ENCODE results near the gene MCIDAS. TPM values are rescaled to one million over a fixed set of nuclear protein-coding genes. Genes with fewer than 3 reads are reported as not detected.

The MCIDAS gene
- total and polyA plus RNA-seq, 2 of the 4 experiments (the other 2 are of a cell fraction): not detected

DNA sequence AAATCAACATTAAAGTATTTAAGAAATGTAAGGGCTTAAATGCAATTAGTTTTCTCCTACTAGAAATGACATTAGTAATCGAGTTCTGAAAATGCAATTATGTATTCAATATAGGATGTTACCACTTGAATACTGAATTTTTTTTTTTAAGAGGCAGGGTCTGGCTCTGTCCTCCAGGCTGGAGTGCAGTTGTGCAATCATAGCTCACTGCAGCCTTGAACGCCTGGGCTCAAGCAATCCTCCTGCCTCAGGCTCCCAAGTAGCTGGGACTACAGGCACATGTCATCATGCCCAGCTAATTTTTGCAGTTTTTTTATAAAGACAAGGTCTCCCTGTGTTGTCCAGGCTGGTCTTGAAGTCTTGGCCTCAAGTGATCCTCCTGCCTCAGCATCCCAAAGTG is 55.6 kb downstream of the MCIDAS start:
- Histone ChIP-seq H2AK5ac (ENCODE audit: low read depth, low read length) (no peak overlapping the region), H2BK15ac (ENCODE audit: low read depth, low read length) (no peak overlapping the region), H4K8ac (ENCODE audit: low read depth in 2 of 2, low read length in 2 of 2) (no peak overlapping the region), H3K36me3 (ENCODE audit: control insufficient read depth, insufficient read depth, low read length) (peaks cover 1% of the 10 kb centered on the region), H2AFZ (replicated peaks; ENCODE audit: low read length, poor library complexity) (no peak overlapping the region), H3K4me3 (ENCODE audit: insufficient read depth, low read depth, low read length) (no peak overlapping the region), H3K14ac (replicated peaks; ENCODE audit: low read depth, low read length) (no peak overlapping the region), H4K20me1 (ENCODE audit: insufficient read depth, low read length) (peaks cover 20% of the 10 kb centered on the region; the same call in 1 of the 2 replicates), H3K9ac (ENCODE audit: low read depth, low read length) (no peak overlapping the region), H4K91ac (ENCODE audit: insufficient read depth, low read depth, low read length) (no peak overlapping the region), H3K18ac (ENCODE audit: low read depth, low read length) (no peak overlapping the region), H3K4me2 (ENCODE audit: low read depth, low read length) (no peak overlapping the region), H3K9me3 (ENCODE audit: control insufficient read depth, insufficient read depth, low read length) (peaks cover under 1% of the 10 kb centered on the region; the same call in 1 of the 2 replicates), H3K79me1 (ENCODE audit: low read depth in 1 of 2, low read length in 2 of 2) (peaks cover 2 to 7% of the 10 kb centered on the region in 2 experiments; a peak in 2 of 4 replicates), H4K5ac (ENCODE audit: low read depth, low read length) (no peak overlapping the region), H3K4me1 (ENCODE audit: control insufficient read depth, insufficient read depth, low read length) (peaks cover 6% of the 10 kb centered on the region), H3K27ac (ENCODE audit: insufficient read depth, low read length) (no peak overlapping the region), H3K9me1 (ENCODE audit: insufficient read depth, low read length) (no peaks in the 10 kb centered on the region), H2BK120ac (ENCODE audit: low read depth, low read length) (no peak overlapping the region), H3K23ac (ENCODE audit: low read depth, low read length) (no peak overlapping the region), H3K4ac (ENCODE audit: low read depth, low read length) (no peak overlapping the region), H2BK20ac (ENCODE audit: low read depth, low read length) (no peak overlapping the region), H2AK9ac (replicated peaks; ENCODE audit: low read depth, low read length, poor library complexity) (no peak overlapping the region), H2BK5ac (ENCODE audit: low read depth, low read length, poor library complexity, severe bottlenecking) (no peak overlapping the region), H3K27me3 (ENCODE audit: control insufficient read depth, insufficient read depth, low read length) (peaks cover 21% of the 10 kb centered on the region), H3K56ac (ENCODE audit: extremely low read depth, insufficient read depth, low read length) (no peak overlapping the region)
- in situ Hi-C loops (cut with MboI; ENCODE audit: low sequenced_read_pairs): loop anchor here (25.0 kb wide), 1 partner anchor 434 kb away; no protein-coding TSS in a partner anchor
- dilution Hi-C loops (cut with HindIII; ENCODE audit: low sequenced_read_pairs, unreplicated experiment): no loop called here
- ChIA-PET CTCF (interaction anchor here (1.4 to 1.5 kb wide), 2 partner anchors 10 to 12 kb away, joined by 3 to 4 read pairs; partner anchors contain the start of gene GPX8), POLR2A (ENCODE audit: unreplicated experiment) (no interaction called here)
- ATAC-seq (ENCODE audit: low read depth): no peak
- WGBS, 2 experiments (ENCODE audit: extremely low coverage in 2 of 2, insufficient read length in 1 of 2): no CpG with 5 or more reads among the region's 2 CpGs
- TF ChIP-seq MAFK (IDR thresholded peaks at IDR 0.05; ENCODE audit: low read depth, low read length): no peak
- TF ChIP-seq NFE2L2 (IDR thresholded peaks at IDR 0.05; ENCODE audit: low read depth, low read length): no peak
- no peak for TF ChIP-seq RFX5 (IDR thresholded peaks at IDR 0.05; ENCODE audit: low read depth, low read length)
- TF ChIP-seq, protein P1, sequence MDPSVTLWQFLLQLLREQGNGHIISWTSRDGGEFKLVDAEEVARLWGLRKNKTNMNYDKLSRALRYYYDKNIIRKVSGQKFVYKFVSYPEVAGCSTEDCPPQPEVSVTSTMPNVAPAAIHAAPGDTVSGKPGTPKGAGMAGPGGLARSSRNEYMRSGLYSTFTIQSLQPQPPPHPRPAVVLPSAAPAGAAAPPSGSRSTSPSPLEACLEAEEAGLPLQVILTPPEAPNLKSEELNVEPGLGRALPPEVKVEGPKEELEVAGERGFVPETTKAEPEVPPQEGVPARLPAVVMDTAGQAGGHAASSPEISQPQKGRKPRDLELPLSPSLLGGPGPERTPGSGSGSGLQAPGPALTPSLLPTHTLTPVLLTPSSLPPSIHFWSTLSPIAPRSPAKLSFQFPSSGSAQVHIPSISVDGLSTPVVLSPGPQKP (IDR thresholded peaks at IDR 0.05; ENCODE audit: borderline replicate concordance, low read depth, low read length): no peak
- no peak for TF ChIP-seq POLR2A (IDR thresholded peaks at IDR 0.05; ENCODE audit: low read depth, low read length)
- peak; percentile 30 for TF ChIP-seq CEBPB (IDR thresholded peaks at IDR 0.05; ENCODE audit: low read depth, low read length)
- TF ChIP-seq CHD1 (IDR thresholded peaks at IDR 0.05; ENCODE audit: low read depth, low read length): no peak
- TF ChIP-seq RAD21 (IDR thresholded peaks at IDR 0.05; ENCODE audit: low read length): no peak
- intact Hi-C loops (cut with micrococcal nuclease): loop anchor here (5.0 kb wide), 4 partner anchors 86 to 766 kb away; partner anchors contain the start of genes DHX29 and MTREX
- no peak for DNase-seq
- no TSS peak for BruUV-seq (replicated peaks)

Small RNA genes lying within 50 kb of the gene (microRNA-seq; reads per million reads assigned to microRNA genes)
- gene MIR449A (ENCODE audit: insufficient read depth in 1 of 2, insufficient read length in 1 of 2, unreplicated experiment in 1 of 2): 0 to 8.0 reads per million in 2 experiments
- gene MIR449B (ENCODE audit: insufficient read depth in 1 of 2, insufficient read length in 1 of 2, unreplicated experiment in 1 of 2): 0 reads per million in 2 experiments
- 0.73 to 1.0 reads per million in 2 experiments for gene MIR449C (ENCODE audit: insufficient read depth in 1 of 2, insufficient read length in 1 of 2, unreplicated experiment in 1 of 2)

Small RNA genes lying within 50 kb of the gene (small RNA-seq; reads per million reads assigned to genes)
- gene MIR449A (0 to 8.7 (median 7.0) reads per million in 5 experiments), gene MIR449B (0 reads per million in 5 experiments), gene MIR449C (0 to 3.5 (median 0.15) reads per million in 5 experiments)

Other genes starting within 250 kb of the MCIDAS start
- 8.9 and 10.2 TPM in 2 replicates for gene ESM1, start 241.7 kb downstream of the MCIDAS start, total RNA-seq (2012; rRNA removed)
- 5.6 and 7.1 TPM in 2 replicates for gene ESM1, start 241.7 kb downstream of the MCIDAS start, polyA plus RNA-seq (2012; rRNA removed)
- gene GZMK, start 203.1 kb downstream of the MCIDAS start, total RNA-seq (2012; rRNA removed): not detected in 2 replicates
- not detected in 2 replicates for gene GZMK, start 203.1 kb downstream of the MCIDAS start, polyA plus RNA-seq (2012; rRNA removed)
- gene GZMA, start 124.7 kb downstream of the MCIDAS start, total RNA-seq (2012; rRNA removed): not detected in 2 replicates
- not detected in 2 replicates for gene GZMA, start 124.7 kb downstream of the MCIDAS start, polyA plus RNA-seq (2012; rRNA removed)
- gene GPX8, start 67.1 kb downstream of the MCIDAS start, total RNA-seq (2012; rRNA removed): 166 and 201 TPM in 2 replicates
- gene GPX8, start 67.1 kb downstream of the MCIDAS start, polyA plus RNA-seq (2012; rRNA removed): 99.6 and 131 TPM in 2 replicates
- not detected in 2 replicates for gene CDC20B, start 54.1 kb downstream of the MCIDAS start, total RNA-seq (2012; rRNA removed)
- not detected in 2 replicates for gene CDC20B, start 54.1 kb downstream of the MCIDAS start, polyA plus RNA-seq (2012; rRNA removed)
- gene CCNO, start 6.3 kb upstream of the MCIDAS start, total RNA-seq (2012; rRNA removed): not detected in 2 replicates
- gene CCNO, start 6.3 kb upstream of the MCIDAS start, polyA plus RNA-seq (2012; rRNA removed): 0.09 and 0.14 TPM in 2 replicates
- gene DHX29, start 80.4 kb upstream of the MCIDAS start, total RNA-seq (2012; rRNA removed): 25.6 and 35.6 TPM in 2 replicates
- gene DHX29, start 80.4 kb upstream of the MCIDAS start, polyA plus RNA-seq (2012; rRNA removed): 7.0 and 9.5 TPM in 2 replicates
- 33.2 and 83.3 TPM in 2 replicates for gene MTREX, start 80.7 kb upstream of the MCIDAS start, total RNA-seq (2012; rRNA removed)
- 19.8 and 22.1 TPM in 2 replicates for gene MTREX, start 80.7 kb upstream of the MCIDAS start, polyA plus RNA-seq (2012; rRNA removed)

Data from IMR-90 (cell line).